Sigmoid colon (tissue), 4 donors: Measurements from ENCODE around the gene SIVA1.

Experiments used
- CTCF ChIP-seq, 4 experiments: fragments of 450-650 bp in 3 of 4; fragments of 200-600 bp in 1 of 4; IDR thresholded peaks; one replicate each; pipeline ENCODE4 v1.5.1; 2016 to 2019; ENCODE audit warnings: antibody characterized with exemption in 4 of 4, mild to moderate bottlenecking in 3 of 4, moderate library complexity in 2 of 4
- POLR2A ChIP-seq, 2 donors: fragments of 450-650 bp; IDR thresholded peaks; one replicate each; pipeline ENCODE4 v1.6.1; 2016; ENCODE audit warnings: antibody characterized with exemption in 2 of 2, mild to moderate bottlenecking in 2 of 2, moderate library complexity in 2 of 2
- POLR2AphosphoS5 ChIP-seq, 4 donors: sonication (generic); formaldehyde crosslinking; IDR thresholded peaks; one replicate each; pipeline ENCODE4 v1.6.1; 2017; ENCODE audit warnings: antibody characterized with exemption in 4 of 4

- TF ChIP-seq POLR2AphosphoS5 (IDR thresholded peaks at IDR 0.05) (no peak), POLR2A (IDR thresholded peaks at IDR 0.05) (no peak), CTCF (IDR thresholded peaks at IDR 0.05) (no peak)
Measured at GRCh38 chr14:104750056-104750752, 2.7 kb upstream of the SIVA1 start.
